GM12878 (cell line): ENCODE measurements around the gene CLDN6. TPM values are rescaled to one million over a fixed set of nuclear protein-coding genes. Genes with fewer than 3 reads are reported as not detected.

ENCODE experiments used
- ATAC-seq: fragments of 200-7000 bp; cut with Tn5 transposase; 3 replicates; pipeline ENCODE4 v1.9.1; 2020; ENCODE audit warnings: mild to moderate bottlenecking, moderate library complexity
- BruUV-seq: library from RNA; stranded (reverse); fragments of 400-500 nt; replicated peaks from 2 replicates; lab custom pipeline; 2021; lab: Mats Ljungman, UMichigan
- CTCF ChIA-PET: fragments of 300-600 bp; sonication (Branson Sonifier 250); formaldehyde crosslinking; extraction: SDS; loops from one replicate; lab custom pipeline; 2021; ENCODE audit warnings: inconsistent platforms; lab: Yijun Ruan, JAX
- POLR2A ChIA-PET: fragments of 350-600 bp; formaldehyde crosslinking; extraction: SDS; loops from one replicate; lab custom pipeline; 2021; ENCODE audit warnings: inconsistent platforms; lab: Charles Lee
- RAD21 ChIA-PET: fragments of 300-600 bp; sonication (Branson Sonifier 250); formaldehyde crosslinking; loops from one replicate; lab custom pipeline; 2023; ENCODE audit warnings: antibody characterized with exemption; ENCODE audit not compliant: unreplicated experiment; lab: Charles Lee
- SMC1A ChIA-PET: fragments of 300-600 bp; sonication (Branson Sonifier 250); formaldehyde crosslinking; loops from one replicate; lab custom pipeline; 2023; ENCODE audit not compliant: unreplicated experiment, uncharacterized antibody; lab: Charles Lee
- DNase-seq: peaks from one replicate; pipeline ENCODE4 v3.0.0-alpha.2; 2011; ENCODE audit warnings: low read depth, low spot score
- FAIRE-seq: peaks from 3 replicates; lab custom pipeline; 2011; peaks lifted over from hg19 to GRCh38; lab: Jason Lieb, UNC
- H2AFZ ChIP-seq: 2 replicates; pipeline ENCODE4 v1.6.0; 2011; ENCODE audit warnings: low read depth, low read length, control low read depth; ENCODE audit not compliant: control insufficient read depth
- H3K27ac ChIP-seq: 2 replicates; pipeline ENCODE4 v1.5.1; 2011; ENCODE audit warnings: control low read depth; ENCODE audit not compliant: control insufficient read depth, insufficient read depth
- H3K27me3 ChIP-seq, 2 experiments: replicated peaks in 1 of 2; 2 replicates each; pipeline versions ENCODE4 v1.6.0 to v1.6.1; 2011; ENCODE audit warnings: low read length in 1 of 2; ENCODE audit not compliant: control insufficient read depth in 2 of 2, insufficient read depth in 2 of 2
- H3K36me3 ChIP-seq, 2 experiments: 2 replicates each; pipeline ENCODE4 v1.5.1; 2011; ENCODE audit warnings: low read length in 1 of 2; ENCODE audit not compliant: control insufficient read depth in 2 of 2, insufficient read depth in 2 of 2
- H3K4me1 ChIP-seq: 2 replicates; pipeline ENCODE4 v1.6.1; 2011; ENCODE audit warnings: mild to moderate bottlenecking, low read length, moderate library complexity, mixed read lengths; ENCODE audit not compliant: control insufficient read depth, insufficient read depth
- H3K4me2 ChIP-seq: 2 replicates; pipeline ENCODE4 v1.6.0; 2011; ENCODE audit warnings: control low read depth; ENCODE audit not compliant: control insufficient read depth, insufficient read depth
- H3K4me3 ChIP-seq: fragments of 200-600 bp; sonication (generic); 2 replicates; pipeline ENCODE4 v1.5.1; 2016
- H3K79me2 ChIP-seq: 2 replicates; pipeline ENCODE4 v1.6.0; 2011; ENCODE audit warnings: low read length; ENCODE audit not compliant: control insufficient read depth, insufficient read depth
- H3K9ac ChIP-seq: 2 replicates; pipeline ENCODE4 v1.8.0; 2011; ENCODE audit warnings: low read length, control low read depth, mixed read lengths; ENCODE audit not compliant: control insufficient read depth, insufficient read depth
- H3K9me3 ChIP-seq: replicated peaks from 3 replicates; pipeline ENCODE4 v1.5.1; 2011; ENCODE audit warnings: mild to moderate bottlenecking, low read length; ENCODE audit not compliant: control insufficient read depth, insufficient read depth
- H4K20me1 ChIP-seq: 2 replicates; pipeline ENCODE4 v1.6.0; 2011; ENCODE audit not compliant: control insufficient read depth, insufficient read depth
- BACH1 ChIP-seq: fragments of 450-650 bp; IDR thresholded peaks from 2 replicates; pipeline ENCODE4 v1.6.1; 2017; ENCODE audit warnings: mild to moderate bottlenecking, borderline replicate concordance
- BHLHE40 ChIP-seq, 2 experiments: fragments of 450-650 bp in 1 of 2; IDR thresholded peaks; 2 replicates each; pipeline ENCODE4 v1.6.1; 2011 to 2017; ENCODE audit warnings: low read depth in 2 of 2, borderline replicate concordance in 1 of 2, improper control_type of control experiment in 1 of 2, low read length in 1 of 2, mild to moderate bottlenecking in 1 of 2
- ETV6 ChIP-seq, 2 experiments: fragments of 450-650 bp in 1 of 2; IDR thresholded peaks in 1 of 2; conservative IDR thresholded peaks in 1 of 2; 2 replicates each; pipeline ENCODE4 v1.6.1; 2014; ENCODE audit warnings: antibody characterized with exemption in 1 of 2, borderline replicate concordance in 1 of 2, low read depth in 1 of 2, mild to moderate bottlenecking in 1 of 2, moderate library complexity in 1 of 2
- NFYA ChIP-seq: IDR thresholded peaks from 2 replicates; pipeline ENCODE4 v1.6.1; 2011; ENCODE audit warnings: low read depth, mild to moderate bottlenecking, low read length, improper control_type of control experiment, borderline replicate concordance
- NKRF ChIP-seq: fragments of 450-650 bp; conservative IDR thresholded peaks from 2 replicates; pipeline ENCODE4 v1.6.1; 2017; ENCODE audit warnings: mild to moderate bottlenecking, moderate library complexity
- SIN3A ChIP-seq: IDR thresholded peaks from 2 replicates; pipeline ENCODE4 v1.6.1; 2012; ENCODE audit warnings: low read depth, low read length, improper control_type of control experiment
- SIX5 ChIP-seq: IDR thresholded peaks from 2 replicates; pipeline ENCODE4 v1.6.1; 2011; ENCODE audit warnings: mild to moderate bottlenecking, low read depth, low read length, moderate library complexity; ENCODE audit not compliant: severe bottlenecking
- TCF7 ChIP-seq: IDR thresholded peaks from 2 replicates; pipeline ENCODE4 v1.6.1; 2014; ENCODE audit warnings: antibody characterized with exemption, borderline replicate concordance
- ZNF24 ChIP-seq: fragments of 450-650 bp; IDR thresholded peaks from 2 replicates; pipeline ENCODE4 v1.6.1; 2017; ENCODE audit warnings: antibody characterized with exemption, mild to moderate bottlenecking
- WGBS: methylation state at CpG from one replicate; pipeline ENCODE4 v1.1.6; 2016; ENCODE audit warnings: low lambda C conversion rate; ENCODE audit not compliant: insufficient replicate concordance, insufficient coverage; ENCODE audit errors: missing lambda C conversion rate; 5-methylcytosine and 5-hydroxymethylcytosine counted together
- in situ Hi-C: fragments of 300-500 bp; cut with MboI; formaldehyde crosslinking; loops from 9 replicates; pipeline ENCODE4 v1.14.3; 2018; ENCODE audit warnings: mixed read lengths
- intact Hi-C: fragments of 100-400 bp; cut with micrococcal nuclease; formaldehyde crosslinking; loops from one replicate; pipeline ENCODE4 v1.14.2; 2022; ENCODE audit not compliant: unreplicated experiment
- polyA plus RNA-seq, 11 experiments: library from polyadenylated mRNA; depleted of rRNA in 4 of 11; unstranded in 6 of 11; stranded (reverse) in 5 of 11; fragments of >200 nt; fragmentation: Nextera tagmentation in 4 of 11; fragmentation: Illumina TruSeq in 1 of 11; extraction: Ambion mirVana in 4 of 11; extraction: Trizol in 1 of 11; gene quantifications; 1 replicate in 1 of 11; 2 replicates in 10 of 11; pipeline versions ENCODE4 v1.2.1 to v1.2.3, GENCODE V29; 2011 to 2016; ENCODE audit warnings: inconsistent platforms in 2 of 11, missing spikeins in 2 of 11, low read depth in 1 of 11
- total RNA-seq, 4 experiments: library from RNA; depleted of rRNA in 3 of 4; stranded (reverse); fragments of >200 nt in 3 of 4; fragmentation: Illumina TruSeq in 1 of 4; extraction: Trizol in 1 of 4; gene quantifications; 2 replicates each; pipeline versions ENCODE4 v1.2.1 to v1.2.3, GENCODE V29; 2013 to 2021

Gene CLDN6
- total and polyA plus RNA-seq, 10 of the 15 experiments (the other 5 are each of a cell fraction or from before 2014, with no cell fraction given): 0.15 to 0.26 (median 0.23) TPM; not detected in 7

- TF ChIP-seq ETV6 (conservative IDR thresholded peaks at IDR 0.05 in 1 of 2, IDR thresholded peaks at IDR 0.05 in 1 of 2; ENCODE audit: borderline replicate concordance in 1 of 2, low read depth in 1 of 2) (no peak), BHLHE40 (IDR thresholded peaks at IDR 0.05; ENCODE audit: borderline replicate concordance in 1 of 2, low read depth in 2 of 2, low read length in 1 of 2) (peak in 1 of 2 experiments; percentile 50; a peak in 2 of 4 replicates), BACH1 (no peak; the same call in 1 of the 2 replicates), NKRF (peak; percentile 65; the same call in 1 of the 2 replicates), SIX5 (no peak)
Observed at GRCh38 chr16:3020247-3020603, 2.2 kb upstream of the CLDN6 start, which contains the start of gene TNFRSF12A (continued).

- Histone ChIP-seq H3K4me1 (peaks cover 25% of the 10 kb centered on the region), H3K4me2 (peak overlapping the region; percentile 83), H3K9me3 (no peaks in the 10 kb centered on the region), H3K27me3 (no peaks in the 10 kb centered on the region), H3K9ac (no peak overlapping the region), H4K20me1 (no peaks in the 10 kb centered on the region), H3K4me3 (peak overlapping the region; percentile 70), H2AFZ (peak overlapping the region; percentile 87), H3K36me3 (no peaks in the 10 kb centered on the region; a peak in 1 of 4 replicates), H3K27ac (no peak overlapping the region), H3K79me2 (no peaks in the 10 kb centered on the region)
- in situ Hi-C loops (no loop called here), intact Hi-C loops (no loop called here)
- no TSS peak for BruUV-seq
- FAIRE-seq (no peak), DNase-seq (no peak), ATAC-seq (no peak)
- RAD21 ChIA-PET: interaction anchor here (1.1 to 2.2 kb wide), 7 partner anchors 8 to 39 kb away, joined by 3 to 21 read pairs (median 5); no protein-coding TSS in a partner anchor
- CTCF ChIA-PET: interaction anchor here (0.9 to 18.2 kb wide), 5 partner anchors 8 to 112 kb away, joined by 3 to 421 read pairs (median 4); no protein-coding TSS in a partner anchor
- WGBS: 28% methylated on average over 39 of the region's 40 CpGs
- SMC1A ChIA-PET: no interaction called here
- TF ChIP-seq TCF7: no peak
- no peak for TF ChIP-seq NFYA
- peak; percentile 86 for TF ChIP-seq ZNF24
- 0 out of 2 replicates have a peak, but pooled peaks have one; percentile 31 for TF ChIP-seq SIN3A
- POLR2A ChIA-PET: interaction anchor here (0.7 to 1.5 kb wide), 4 partner anchors 10 to 137 kb away, joined by 3 to 5 read pairs (median 4); partner anchors contain the start of gene FLYWCH2
Observed at GRCh38 chr16:3019594-3020246, 1.7 kb upstream of the CLDN6 start.
